GM12878 (cell line): ENCODE data around the gene CDC42EP3. TPM values are rescaled to one million over a fixed set of nuclear protein-coding genes. Genes with fewer than 3 reads are reported as not detected.

Source experiments
- ATAC-seq: fragments of 200-7000 bp; cut with Tn5 transposase; 3 replicates; pipeline ENCODE4 v1.9.1; 2020; ENCODE audit warnings: mild to moderate bottlenecking, moderate library complexity
- BruUV-seq: library from RNA; stranded (reverse); fragments of 400-500 nt; replicated peaks from 2 replicates; lab custom pipeline; 2021; lab: Mats Ljungman, UMichigan
- CTCF ChIA-PET: fragments of 300-600 bp; sonication (Branson Sonifier 250); formaldehyde crosslinking; extraction: SDS; loops from one replicate; lab custom pipeline; 2021; ENCODE audit warnings: inconsistent platforms; lab: Yijun Ruan, JAX
- POLR2A ChIA-PET: fragments of 350-600 bp; formaldehyde crosslinking; extraction: SDS; loops from one replicate; lab custom pipeline; 2021; ENCODE audit warnings: inconsistent platforms; lab: Charles Lee
- RAD21 ChIA-PET: fragments of 300-600 bp; sonication (Branson Sonifier 250); formaldehyde crosslinking; loops from one replicate; lab custom pipeline; 2023; ENCODE audit warnings: antibody characterized with exemption; ENCODE audit not compliant: unreplicated experiment; lab: Charles Lee
- SMC1A ChIA-PET: fragments of 300-600 bp; sonication (Branson Sonifier 250); formaldehyde crosslinking; loops from one replicate; lab custom pipeline; 2023; ENCODE audit not compliant: unreplicated experiment, uncharacterized antibody; lab: Charles Lee
- DNase-seq: peaks from one replicate; pipeline ENCODE4 v3.0.0-alpha.2; 2011; ENCODE audit warnings: low read depth, low spot score
- FAIRE-seq: peaks from 3 replicates; lab custom pipeline; 2011; peaks lifted over from hg19 to GRCh38; lab: Jason Lieb, UNC
- H2AFZ ChIP-seq: 2 replicates; pipeline ENCODE4 v1.6.0; 2011; ENCODE audit warnings: low read depth, low read length, control low read depth; ENCODE audit not compliant: control insufficient read depth
- H3K27ac ChIP-seq: 2 replicates; pipeline ENCODE4 v1.5.1; 2011; ENCODE audit warnings: control low read depth; ENCODE audit not compliant: control insufficient read depth, insufficient read depth
- H3K27me3 ChIP-seq, 2 experiments: replicated peaks in 1 of 2; 2 replicates each; pipeline versions ENCODE4 v1.6.0 to v1.6.1; 2011; ENCODE audit warnings: low read length in 1 of 2; ENCODE audit not compliant: control insufficient read depth in 2 of 2, insufficient read depth in 2 of 2
- H3K36me3 ChIP-seq, 2 experiments: 2 replicates each; pipeline ENCODE4 v1.5.1; 2011; ENCODE audit warnings: low read length in 1 of 2; ENCODE audit not compliant: control insufficient read depth in 2 of 2, insufficient read depth in 2 of 2
- H3K4me1 ChIP-seq: 2 replicates; pipeline ENCODE4 v1.6.1; 2011; ENCODE audit warnings: mild to moderate bottlenecking, low read length, moderate library complexity, mixed read lengths; ENCODE audit not compliant: control insufficient read depth, insufficient read depth
- H3K4me2 ChIP-seq: 2 replicates; pipeline ENCODE4 v1.6.0; 2011; ENCODE audit warnings: control low read depth; ENCODE audit not compliant: control insufficient read depth, insufficient read depth
- H3K4me3 ChIP-seq: fragments of 200-600 bp; sonication (generic); 2 replicates; pipeline ENCODE4 v1.5.1; 2016
- H3K79me2 ChIP-seq: 2 replicates; pipeline ENCODE4 v1.6.0; 2011; ENCODE audit warnings: low read length; ENCODE audit not compliant: control insufficient read depth, insufficient read depth
- H3K9ac ChIP-seq: 2 replicates; pipeline ENCODE4 v1.8.0; 2011; ENCODE audit warnings: low read length, control low read depth, mixed read lengths; ENCODE audit not compliant: control insufficient read depth, insufficient read depth
- H3K9me3 ChIP-seq: replicated peaks from 3 replicates; pipeline ENCODE4 v1.5.1; 2011; ENCODE audit warnings: mild to moderate bottlenecking, low read length; ENCODE audit not compliant: control insufficient read depth, insufficient read depth
- H4K20me1 ChIP-seq: 2 replicates; pipeline ENCODE4 v1.6.0; 2011; ENCODE audit not compliant: control insufficient read depth, insufficient read depth
- GABPA ChIP-seq: IDR thresholded peaks from 2 replicates; pipeline ENCODE4 v1.6.1; 2014; ENCODE audit warnings: antibody characterized with exemption, low read depth, mild to moderate bottlenecking, inconsistent platforms
- ZBTB40 ChIP-seq: fragments of 450-650 bp; IDR thresholded peaks from 2 replicates; pipeline ENCODE4 v1.6.1; 2016; ENCODE audit warnings: mild to moderate bottlenecking, moderate library complexity, borderline replicate concordance
- WGBS: methylation state at CpG from one replicate; pipeline ENCODE4 v1.1.6; 2016; ENCODE audit warnings: low lambda C conversion rate; ENCODE audit not compliant: insufficient replicate concordance, insufficient coverage; ENCODE audit errors: missing lambda C conversion rate; 5-methylcytosine and 5-hydroxymethylcytosine counted together
- in situ Hi-C: fragments of 300-500 bp; cut with MboI; formaldehyde crosslinking; loops from 9 replicates; pipeline ENCODE4 v1.14.3; 2018; ENCODE audit warnings: mixed read lengths
- intact Hi-C: fragments of 100-400 bp; cut with micrococcal nuclease; formaldehyde crosslinking; loops from one replicate; pipeline ENCODE4 v1.14.2; 2022; ENCODE audit not compliant: unreplicated experiment
- polyA plus RNA-seq, 11 experiments: library from polyadenylated mRNA; depleted of rRNA in 4 of 11; unstranded in 6 of 11; stranded (reverse) in 5 of 11; fragments of >200 nt; fragmentation: Nextera tagmentation in 4 of 11; fragmentation: Illumina TruSeq in 1 of 11; extraction: Ambion mirVana in 4 of 11; extraction: Trizol in 1 of 11; gene quantifications; 1 replicate in 1 of 11; 2 replicates in 10 of 11; pipeline versions ENCODE4 v1.2.1 to v1.2.3, GENCODE V29; 2011 to 2016; ENCODE audit warnings: inconsistent platforms in 2 of 11, missing spikeins in 2 of 11, low read depth in 1 of 11
- total RNA-seq, 4 experiments: library from RNA; depleted of rRNA in 3 of 4; stranded (reverse); fragments of >200 nt in 3 of 4; fragmentation: Illumina TruSeq in 1 of 4; extraction: Trizol in 1 of 4; gene quantifications; 2 replicates each; pipeline versions ENCODE4 v1.2.1 to v1.2.3, GENCODE V29; 2013 to 2021

CDC42EP3 gene
- total and polyA plus RNA-seq, 10 of the 15 experiments (the other 5 are each of a cell fraction or from before 2014, with no cell fraction given): 11.8 to 86.9 (median 52.9) TPM

GRCh38 chr2:37657471-37657870, 14.0 kb downstream of the CDC42EP3 start:
- no peaks in the 10 kb centered on the region for H3K9me3 ChIP-seq
- ChIA-PET POLR2A (interaction anchor here (1.5 to 8.8 kb wide), 4 partner anchors 11 to 84 kb away, joined by 4 to 171 read pairs (median 86); partner anchors contain the start of gene CDC42EP3), RAD21 (interaction anchor here (0.8 to 7.8 kb wide), 9 partner anchors 11 to 247 kb away, joined by 3 to 176 read pairs (median 6); partner anchors contain the start of gene CDC42EP3), CTCF (interaction anchor here (0.6 to 2.3 kb wide), 6 partner anchors 9 to 243 kb away, joined by 3 to 13 read pairs (median 6); no protein-coding TSS in a partner anchor), SMC1A (interaction anchor here (0.7 to 9.6 kb wide), 8 partner anchors 9 to 243 kb away, joined by 3 to 246 read pairs (median 8); partner anchors contain the start of gene CDC42EP3)
- peak overlapping the region; percentile 58 for H3K4me2 ChIP-seq
- H3K27ac ChIP-seq: peak overlapping the region; percentile 66
- FAIRE-seq (no peak), ATAC-seq (no peak), DNase-seq (no peak)
- H3K4me3 ChIP-seq: no peak overlapping the region
- in situ Hi-C loops (no loop called here), intact Hi-C loops (loop anchor here (2.0 kb wide), 1 partner anchor 13 kb away; the partner anchor contains the start of gene CDC42EP3)
- H3K79me2 ChIP-seq: peaks cover 95% of the 10 kb centered on the region
- H4K20me1 ChIP-seq: no peaks in the 10 kb centered on the region
- 63% methylated on average over 4 of the region's 4 CpGs for WGBS
- peaks cover 3 to 16% of the 10 kb centered on the region in 2 experiments; a peak in 3 of 4 replicates for H3K36me3 ChIP-seq
- no peak overlapping the region for H2AFZ ChIP-seq
- peaks cover 48% of the 10 kb centered on the region for H3K4me1 ChIP-seq
- TF ChIP-seq ZBTB40 (peak; percentile 89), GABPA (no peak)
- H3K9ac ChIP-seq: no peak overlapping the region
- no peaks in the 10 kb centered on the region for H3K27me3 ChIP-seq
- no TSS peak for BruUV-seq
